ENCODE measurements around the gene MAST4.
A peak's percentile ranks its signal among the peaks of the same experiment; 100 is the strongest.

MAST4 gene

DNA sequence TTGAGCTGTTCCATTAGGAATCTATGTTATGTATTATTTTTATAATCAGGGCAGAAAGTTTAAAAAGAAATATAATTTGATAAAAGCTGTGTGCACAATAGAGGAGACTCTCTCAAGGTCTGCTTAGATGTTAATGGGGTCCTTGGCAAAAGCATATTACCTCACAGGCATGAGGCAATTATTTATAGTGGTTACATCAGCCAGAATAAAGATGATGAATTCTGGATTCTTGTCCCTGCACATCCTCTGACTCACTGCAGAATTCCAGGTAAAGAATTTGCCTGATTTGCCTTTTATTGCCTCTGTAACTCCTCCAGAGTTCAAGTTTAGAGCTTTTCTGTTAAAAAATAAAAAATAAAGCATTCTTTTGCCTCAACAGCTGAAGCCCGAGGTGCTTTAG, 253.6 kb downstream of the MAST4 start:
- peak; percentile 56 for DNase-seq (ENCODE audit: low read depth)
- no peak overlapping the region for H3K4me3 ChIP-seq (ENCODE audit: low read length)
- TF ChIP-seq, protein P1, sequence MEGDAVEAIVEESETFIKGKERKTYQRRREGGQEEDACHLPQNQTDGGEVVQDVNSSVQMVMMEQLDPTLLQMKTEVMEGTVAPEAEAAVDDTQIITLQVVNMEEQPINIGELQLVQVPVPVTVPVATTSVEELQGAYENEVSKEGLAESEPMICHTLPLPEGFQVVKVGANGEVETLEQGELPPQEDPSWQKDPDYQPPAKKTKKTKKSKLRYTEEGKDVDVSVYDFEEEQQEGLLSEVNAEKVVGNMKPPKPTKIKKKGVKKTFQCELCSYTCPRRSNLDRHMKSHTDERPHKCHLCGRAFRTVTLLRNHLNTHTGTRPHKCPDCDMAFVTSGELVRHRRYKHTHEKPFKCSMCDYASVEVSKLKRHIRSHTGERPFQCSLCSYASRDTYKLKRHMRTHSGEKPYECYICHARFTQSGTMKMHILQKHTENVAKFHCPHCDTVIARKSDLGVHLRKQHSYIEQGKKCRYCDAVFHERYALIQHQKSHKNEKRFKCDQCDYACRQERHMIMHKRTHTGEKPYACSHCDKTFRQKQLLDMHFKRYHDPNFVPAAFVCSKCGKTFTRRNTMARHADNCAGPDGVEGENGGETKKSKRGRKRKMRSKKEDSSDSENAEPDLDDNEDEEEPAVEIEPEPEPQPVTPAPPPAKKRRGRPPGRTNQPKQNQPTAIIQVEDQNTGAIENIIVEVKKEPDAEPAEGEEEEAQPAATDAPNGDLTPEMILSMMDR (conservative IDR thresholded peaks at IDR 0.05; ENCODE audit: low read length), result no peak

- no peak overlapping the region for H3K4me3 ChIP-seq (ENCODE audit: low read length)
- TF ChIP-seq, protein P1 (conservative IDR thresholded peaks at IDR 0.05; ENCODE audit: low read length), result no peak
- peak; percentile 64 for DNase-seq (ENCODE audit: low read depth)
Observed at GRCh38 chr5:66850354-66851075, 254.3 kb downstream of the MAST4 start.

- no peak for DNase-seq (ENCODE audit: low read depth)
- TF ChIP-seq, protein P1 (conservative IDR thresholded peaks at IDR 0.05; ENCODE audit: low read length), result no peak
- H3K4me3 ChIP-seq (ENCODE audit: low read length), result no peak overlapping the region
Observed at GRCh38 chr5:66851306-66851705, 255.1 kb downstream of the MAST4 start.

GRCh38 chr5:66854416-66854815, 258.2 kb downstream of the MAST4 start:
- no peak for DNase-seq (ENCODE audit: low read depth)
- H3K4me3 ChIP-seq (ENCODE audit: low read length), result no peak overlapping the region
- TF ChIP-seq, protein P1 (conservative IDR thresholded peaks at IDR 0.05; ENCODE audit: low read length), result no peak

DNA sequence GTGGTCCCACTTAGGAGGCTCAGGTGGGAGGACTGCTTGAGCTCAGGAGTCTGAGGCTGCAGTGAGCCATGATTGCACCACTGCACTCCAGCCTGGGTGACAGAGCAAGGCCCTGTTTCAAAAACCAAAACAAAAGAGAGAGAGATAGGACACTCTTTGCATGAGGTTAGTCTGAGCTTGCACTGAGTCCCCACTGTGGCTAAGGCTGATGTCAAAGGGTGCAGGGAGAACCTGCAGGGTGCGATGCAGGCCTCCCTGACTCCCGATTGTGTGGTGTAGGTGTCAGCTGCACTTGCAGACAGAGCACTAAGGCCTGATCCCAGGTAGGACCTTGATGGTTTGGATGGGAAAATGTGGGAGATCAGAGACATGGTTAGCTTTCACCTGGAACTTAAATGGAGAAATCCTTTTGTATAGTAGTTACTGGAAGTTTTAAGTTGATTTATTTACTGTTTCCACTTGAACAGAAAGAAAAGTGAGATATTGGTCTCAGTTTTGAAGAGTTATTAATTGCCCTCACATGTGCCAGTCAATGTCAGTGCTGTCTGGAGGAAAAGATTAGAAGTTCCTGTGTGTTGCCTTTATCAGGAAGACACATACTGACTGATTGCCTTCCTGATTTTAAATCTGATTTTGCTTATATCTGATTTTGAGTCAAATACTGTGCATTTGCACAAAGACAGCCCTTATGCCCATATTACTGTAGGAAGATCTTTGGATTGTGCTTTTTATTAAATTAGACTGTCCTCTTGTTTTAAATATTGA, 260.0 kb downstream of the MAST4 start:
- no peak for DNase-seq (ENCODE audit: low read depth)
- TF ChIP-seq, protein P1 (conservative IDR thresholded peaks at IDR 0.05; ENCODE audit: low read length), result no peak
- no peak overlapping the region for H3K4me3 ChIP-seq (ENCODE audit: low read length)

- TF ChIP-seq, protein P1 (conservative IDR thresholded peaks at IDR 0.05; ENCODE audit: low read length), result no peak
- no peak overlapping the region for H3K4me3 ChIP-seq (ENCODE audit: low read length)
- DNase-seq (ENCODE audit: low read depth), result no peak
Observed at GRCh38 chr5:66859526-66859925, 263.3 kb downstream of the MAST4 start.
